DMS153 treated with DMSO at 0.1 percent for 48 hours (cell line): ENCODE results near the gene RIPPLY1.

Experiments
- DNase-seq: peaks from one replicate; lab custom pipeline; 2025; ENCODE audit not compliant: unreplicated experiment; lab: John Stamatoyannopoulos, UW

RIPPLY1 gene, protein sequence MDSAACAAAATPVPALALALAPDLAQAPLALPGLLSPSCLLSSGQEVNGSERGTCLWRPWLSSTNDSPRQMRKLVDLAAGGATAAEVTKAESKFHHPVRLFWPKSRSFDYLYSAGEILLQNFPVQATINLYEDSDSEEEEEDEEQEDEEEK

GRCh38 chrX:106903291-106903824, at the start of gene RIPPLY1:
Gene RIPPLY1, minus strand, starts transcription at chrX:106903341. Its CDS starts 54 bp downstream, at chrX:106903287.
- no peak for DNase-seq

DNA sequence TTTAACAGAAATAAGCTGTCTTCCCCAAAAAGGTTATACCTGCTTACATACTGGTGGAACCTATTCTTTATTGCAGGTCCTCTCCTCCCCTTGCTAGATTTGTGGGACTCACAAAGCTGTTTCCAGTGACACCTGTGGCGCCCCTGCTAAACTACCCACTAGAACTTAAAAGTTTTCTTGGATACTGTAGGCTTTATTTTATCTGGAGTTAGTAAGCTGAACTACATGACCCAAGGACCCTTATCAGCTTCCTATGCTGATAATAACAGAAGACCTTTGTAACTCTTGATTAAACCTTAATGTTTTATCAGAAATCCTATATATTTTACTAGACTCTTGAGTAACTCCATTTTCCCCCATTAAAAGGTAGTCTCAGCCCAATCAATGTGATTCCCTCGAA, 49.4 kb upstream of the RIPPLY1 start:
- no peak for DNase-seq

DNA sequence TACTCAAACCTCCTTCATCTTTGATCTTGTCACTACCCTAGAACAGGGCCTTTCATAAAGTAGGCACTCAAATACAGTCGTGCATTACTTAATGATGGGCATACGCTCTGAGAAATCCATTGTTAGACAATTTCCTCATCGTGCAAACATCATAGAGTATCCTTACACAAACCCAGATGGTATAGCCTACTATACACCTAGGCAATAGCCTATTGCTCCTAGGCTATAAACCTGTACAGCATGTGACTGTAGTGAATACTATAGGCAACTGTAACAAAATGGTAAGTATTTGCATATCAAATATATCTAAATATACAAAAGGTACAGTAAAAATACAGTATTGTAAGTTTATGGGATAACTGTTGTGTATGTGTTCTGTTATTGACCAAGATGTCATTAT, 48.9 kb upstream of the RIPPLY1 start:
- DNase-seq = no peak

- DNase-seq = no peak
These were observed 48.1 kb upstream of the RIPPLY1 start for GRCh38 chrX:106951230-106951629.

- no peak for DNase-seq
These were observed 47.2 kb upstream of the RIPPLY1 start for GRCh38 chrX:106950381-106950780.

- no peak for DNase-seq
These were observed 46.2 kb upstream of the RIPPLY1 start for GRCh38 chrX:106949366-106949765.

DNA sequence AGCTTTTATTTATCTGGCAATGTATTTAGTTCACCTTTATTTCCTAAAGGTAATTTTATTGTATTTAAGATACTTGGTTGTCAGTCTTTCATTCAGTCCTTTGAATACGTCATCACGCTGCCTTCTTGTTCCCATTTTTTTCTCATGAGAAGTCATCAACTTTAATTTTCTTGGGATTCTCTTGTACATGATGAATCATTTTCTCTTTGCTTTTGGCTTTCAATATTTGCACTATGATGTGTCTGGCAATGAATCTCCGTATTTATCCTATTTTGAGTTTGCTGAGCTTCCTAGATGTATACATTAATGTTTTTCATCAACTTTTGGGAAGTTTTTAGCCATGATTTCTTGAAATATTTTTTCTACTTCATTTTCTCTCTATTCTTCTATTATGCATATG, 45.5 kb upstream of the RIPPLY1 start:
- no peak for DNase-seq

DNA sequence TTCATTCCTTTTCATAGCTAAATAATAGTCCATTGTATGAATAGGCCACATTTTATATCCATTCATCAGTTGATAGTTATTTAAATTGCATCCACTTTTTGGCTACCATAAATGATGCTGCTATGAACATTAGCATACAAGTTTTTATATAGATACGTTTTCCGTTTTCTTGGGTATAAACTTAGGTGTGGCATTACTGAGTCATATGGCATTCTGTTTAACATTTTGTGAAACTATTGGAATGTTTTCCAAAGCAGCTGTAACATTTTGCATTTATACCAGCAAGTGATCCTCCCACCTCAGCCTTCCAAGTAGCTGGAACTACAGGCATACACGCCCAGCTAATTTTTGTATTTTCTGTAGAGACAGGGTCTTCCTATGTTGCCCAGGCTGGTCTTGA, 43.3 kb upstream of the RIPPLY1 start:
- DNase-seq = no peak

DNA sequence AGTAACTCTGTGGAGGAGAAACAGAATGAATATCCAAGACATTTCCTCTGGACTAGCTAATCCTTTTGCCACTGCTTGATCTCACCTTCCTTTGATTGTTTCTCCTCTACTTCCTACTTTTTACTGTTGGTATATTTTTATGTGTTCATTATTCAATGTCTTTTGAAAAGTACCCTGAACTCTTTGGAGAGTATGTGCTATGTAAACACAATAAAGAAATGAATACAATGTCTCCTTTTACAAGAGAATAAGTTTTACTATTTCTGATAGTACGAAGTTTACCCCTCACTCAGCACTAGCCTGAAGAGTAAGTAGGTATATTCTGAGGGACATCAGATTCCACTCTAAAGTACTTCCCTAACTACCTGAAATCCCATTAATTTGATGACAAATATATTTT, 36.9 kb upstream of the RIPPLY1 start:
- DNase-seq = no peak

GRCh38 chrX:106939566-106939965, 36.4 kb upstream of the RIPPLY1 start:
- DNase-seq = no peak

- no peak for DNase-seq
These were observed 33.1 kb upstream of the RIPPLY1 start for GRCh38 chrX:106936246-106936645.

DNA sequence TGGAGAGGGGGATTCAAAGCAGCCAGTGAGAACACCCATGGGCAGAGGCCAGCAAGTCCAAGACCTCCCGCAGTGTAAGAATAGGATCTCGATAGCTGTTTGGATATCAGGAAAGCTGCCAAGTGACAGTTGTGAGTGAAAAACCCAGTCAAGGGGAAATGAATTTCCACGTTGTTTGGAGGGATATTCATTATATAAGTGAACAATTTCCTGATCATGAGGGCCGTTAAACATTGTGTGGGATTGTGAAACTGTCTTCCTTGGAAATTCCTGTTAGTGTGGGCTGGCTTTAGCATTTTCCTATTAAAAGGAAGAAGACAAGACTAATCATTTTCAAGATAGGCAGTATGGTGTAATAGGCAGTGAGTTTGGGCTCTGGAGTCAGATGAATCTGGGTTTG, 32.0 kb upstream of the RIPPLY1 start:
- DNase-seq = no peak

GRCh38 chrX:106933538-106933961, 30.4 kb upstream of the RIPPLY1 start:
- DNase-seq = no peak

DNA sequence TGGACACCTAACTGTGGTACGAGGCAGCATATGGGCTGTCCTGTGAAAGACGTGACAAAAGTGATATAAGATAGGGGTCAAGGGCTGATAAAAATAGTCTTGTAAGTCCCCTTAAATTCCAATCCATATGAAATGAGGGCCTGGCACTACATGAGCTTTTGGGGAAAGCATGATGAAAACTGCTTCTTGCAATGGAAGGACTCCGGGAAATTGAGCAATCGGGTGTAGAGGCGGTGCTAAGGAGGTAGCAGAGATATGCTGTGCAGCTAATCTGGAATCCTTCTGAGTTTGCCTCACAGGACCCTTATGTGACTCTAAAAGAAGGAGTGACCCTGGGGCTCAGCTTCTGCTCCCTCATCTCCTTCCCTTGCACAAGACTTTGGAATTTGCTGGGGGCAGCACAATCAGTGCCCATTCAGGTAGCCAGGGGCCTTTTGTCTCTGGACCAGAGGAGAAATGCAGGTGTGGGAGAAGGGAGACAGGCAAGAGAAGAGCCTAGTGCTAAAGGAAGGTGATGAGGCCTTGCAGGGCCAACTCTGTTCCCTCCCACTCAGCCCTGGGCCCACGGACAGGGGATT, 29.9 kb upstream of the RIPPLY1 start:
- no peak for DNase-seq

DNA sequence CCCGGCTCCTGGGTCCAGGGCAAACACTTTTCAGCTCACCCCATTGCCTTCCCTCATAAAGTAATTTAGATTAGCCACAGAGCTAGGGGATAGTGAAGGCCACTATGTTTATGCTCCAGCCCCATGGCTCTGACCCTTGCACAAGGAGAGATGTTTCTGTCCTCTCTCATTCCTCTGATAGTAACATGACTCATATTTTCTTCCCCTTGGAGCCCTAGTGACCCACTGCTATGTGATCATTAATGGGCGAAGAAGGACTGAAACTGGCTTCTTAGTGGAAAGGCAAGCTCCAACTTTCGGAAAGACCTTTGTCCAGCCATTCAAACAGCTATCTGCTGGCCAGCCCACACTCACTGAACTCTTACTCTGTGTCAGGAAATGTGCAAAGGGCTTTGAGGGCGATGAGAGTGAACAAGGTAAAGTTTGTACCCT, 29.4 kb upstream of the RIPPLY1 start:
- no peak for DNase-seq

DNA sequence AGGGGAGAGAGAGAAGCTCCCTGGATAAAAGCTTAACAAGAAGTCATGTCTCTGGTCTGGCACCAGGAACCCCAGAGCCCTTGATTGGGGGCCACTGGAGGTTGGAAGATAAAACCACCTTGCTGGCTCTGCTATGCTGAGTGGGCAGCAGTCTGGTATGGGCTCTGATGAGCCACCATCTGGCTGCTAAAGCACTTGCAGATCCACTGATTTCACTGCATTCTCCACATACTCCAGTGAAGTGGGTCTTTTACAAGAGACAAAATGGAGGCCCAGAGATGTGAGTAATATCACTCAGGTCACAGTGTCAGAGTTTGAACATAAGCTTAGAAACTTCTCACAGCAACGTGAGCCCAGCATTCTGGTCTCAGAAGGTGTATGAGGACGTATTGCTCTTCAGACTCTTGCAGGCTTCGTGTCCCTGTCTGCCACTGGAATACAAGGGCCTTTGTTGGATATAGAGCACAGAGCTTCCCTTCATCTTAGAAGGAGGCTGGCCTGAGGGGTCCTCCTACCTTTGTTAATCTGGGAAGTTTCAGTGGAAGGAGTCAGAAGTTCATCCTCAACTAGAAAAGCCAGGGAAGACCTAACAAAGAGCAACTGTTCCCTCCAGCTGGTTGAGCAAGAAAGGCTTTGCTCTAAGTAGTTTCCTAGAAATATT, 28.8 kb upstream of the RIPPLY1 start:
- DNase-seq = no peak

DNA sequence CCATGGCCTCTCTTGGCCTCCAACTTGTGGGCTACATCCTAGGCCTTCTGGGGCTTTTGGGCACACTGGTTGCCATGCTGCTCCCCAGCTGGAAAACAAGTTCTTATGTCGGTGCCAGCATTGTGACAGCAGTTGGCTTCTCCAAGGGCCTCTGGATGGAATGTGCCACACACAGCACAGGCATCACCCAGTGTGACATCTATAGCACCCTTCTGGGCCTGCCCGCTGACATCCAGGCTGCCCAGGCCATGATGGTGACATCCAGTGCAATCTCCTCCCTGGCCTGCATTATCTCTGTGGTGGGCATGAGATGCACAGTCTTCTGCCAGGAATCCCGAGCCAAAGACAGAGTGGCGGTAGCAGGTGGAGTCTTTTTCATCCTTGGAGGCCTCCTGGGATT, 25.1 kb upstream of the RIPPLY1 start:
- DNase-seq = no peak

- DNase-seq = no peak
These were observed 24.6 kb upstream of the RIPPLY1 start for GRCh38 chrX:106927700-106928099.

- DNase-seq = no peak
These were observed 23.9 kb upstream of the RIPPLY1 start for GRCh38 chrX:106927023-106927422.

GRCh38 chrX:106921637-106922036, 18.5 kb upstream of the RIPPLY1 start:
- no peak for DNase-seq

DNA sequence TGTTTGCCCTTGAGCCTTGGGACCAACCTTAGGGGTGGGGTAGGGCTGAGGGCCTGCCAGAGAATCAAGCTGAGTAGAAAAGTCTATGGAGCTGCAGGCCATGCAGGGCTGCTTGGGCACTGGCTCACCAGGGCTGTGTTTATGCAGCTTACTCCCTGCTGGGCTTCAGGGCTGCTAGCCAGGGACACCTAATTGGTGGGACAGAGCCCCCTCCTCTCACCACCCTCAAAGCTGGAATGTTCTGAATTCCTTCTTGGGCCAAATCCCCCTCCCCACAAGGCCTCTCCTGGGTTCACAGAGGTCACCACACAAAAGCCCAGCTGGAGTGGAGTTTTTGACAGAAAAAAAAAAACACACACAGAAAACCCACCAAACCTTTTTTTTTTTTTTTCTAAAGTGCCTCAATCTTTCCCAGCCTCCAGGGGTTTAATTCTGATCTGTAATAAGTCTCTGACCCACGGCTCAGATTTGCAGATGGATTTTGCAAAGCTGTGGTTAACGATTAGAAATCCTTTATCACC, 16.9 kb upstream of the RIPPLY1 start, which contains the start of gene CLDN2:
Gene CLDN2, plus strand, starts transcription at position 471 of the 521 bp plus-strand sequence. CDS start 7,827 bp downstream, outside the sequence.
- DNase-seq = no peak
